Type B pancreatic cell (in vitro differentiated cells): ENCODE results near the gene TNS4. TPM values are rescaled to one million over a fixed set of nuclear protein-coding genes. Genes with fewer than 3 reads are reported as not detected.

Experiments used
- DNase-seq: peaks from one replicate; pipeline ENCODE4 v3.0.0; 2021; ENCODE audit warnings: mixed read lengths; ENCODE audit not compliant: unreplicated experiment; ENCODE audit errors: extremely low spot score
- H3K27ac Mint-ChIP-seq: 2 replicates; pipeline ENCODE4 v1.8.0; 2021; ENCODE audit warnings: mild to moderate bottlenecking, mixed read lengths
- H3K27me3 Mint-ChIP-seq: 2 replicates; pipeline ENCODE4 v1.8.0; 2021; ENCODE audit warnings: mixed read lengths
- H3K36me3 Mint-ChIP-seq: 2 replicates; pipeline ENCODE4 v1.8.0; 2021; ENCODE audit warnings: mixed read lengths
- H3K4me1 Mint-ChIP-seq: one replicate; pipeline ENCODE4 v1.8.0; 2021; ENCODE audit warnings: mixed read lengths; ENCODE audit not compliant: unreplicated experiment
- H3K4me3 Mint-ChIP-seq: 2 replicates; pipeline ENCODE4 v1.8.0; 2021; ENCODE audit warnings: mild to moderate bottlenecking, mixed read lengths
- H3K9me3 Mint-ChIP-seq: 2 replicates; pipeline ENCODE4 v1.8.0; 2021; ENCODE audit warnings: mixed read lengths
- CTCF ChIP-seq: fragments of 200-600 bp; sonication (generic); conservative IDR thresholded peaks from 2 replicates; pipeline ENCODE4 v1.5.0; 2021; ENCODE audit warnings: antibody characterized with exemption, mild to moderate bottlenecking
- long read RNA-seq: library from polyadenylated mRNA; unstranded; transcript quantifications from one replicate; pipeline ENCODE4 v2.0.0, GENCODE V29; 2020
- total RNA-seq: library from RNA; stranded (reverse); gene quantifications from 2 replicates; pipeline ENCODE4 v1.2.1, GENCODE V29; 2021; ENCODE audit warnings: low replicate concordance

TNS4 gene, protein sequence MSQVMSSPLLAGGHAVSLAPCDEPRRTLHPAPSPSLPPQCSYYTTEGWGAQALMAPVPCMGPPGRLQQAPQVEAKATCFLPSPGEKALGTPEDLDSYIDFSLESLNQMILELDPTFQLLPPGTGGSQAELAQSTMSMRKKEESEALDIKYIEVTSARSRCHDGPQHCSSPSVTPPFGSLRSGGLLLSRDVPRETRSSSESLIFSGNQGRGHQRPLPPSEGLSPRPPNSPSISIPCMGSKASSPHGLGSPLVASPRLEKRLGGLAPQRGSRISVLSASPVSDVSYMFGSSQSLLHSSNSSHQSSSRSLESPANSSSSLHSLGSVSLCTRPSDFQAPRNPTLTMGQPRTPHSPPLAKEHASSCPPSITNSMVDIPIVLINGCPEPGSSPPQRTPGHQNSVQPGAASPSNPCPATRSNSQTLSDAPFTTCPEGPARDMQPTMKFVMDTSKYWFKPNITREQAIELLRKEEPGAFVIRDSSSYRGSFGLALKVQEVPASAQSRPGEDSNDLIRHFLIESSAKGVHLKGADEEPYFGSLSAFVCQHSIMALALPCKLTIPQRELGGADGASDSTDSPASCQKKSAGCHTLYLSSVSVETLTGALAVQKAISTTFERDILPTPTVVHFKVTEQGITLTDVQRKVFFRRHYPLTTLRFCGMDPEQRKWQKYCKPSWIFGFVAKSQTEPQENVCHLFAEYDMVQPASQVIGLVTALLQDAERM
- 1.8 and 2.3 TPM in 2 replicates for total RNA-seq
- long read RNA-seq, partial matches to known transcripts = 1 of 1 reads
- long read RNA-seq, other reads (novel, unspliced or antisense) = 0 of 1 reads

- DNase-seq = no peak
- Mint-ChIP-seq H3K4me3 (peak within 1 kb of the TSS; percentile 17), H3K27ac (no peak within 1 kb of the TSS), H3K4me1 (peaks cover 20% of the 10 kb centered on the region), H3K27me3 (peaks cover 10% of the 10 kb centered on the region), H3K36me3 (no peaks in the 10 kb centered on the region), H3K9me3 (no peaks in the 10 kb centered on the region)
- TF ChIP-seq CTCF = no peak
Observed at GRCh38 chr17:40501499-40501911, at the start of gene TNS4. Gene TNS4 (minus strand): TSS chr17:40501623. CDS start chr17:40496425, 5,198 bp downstream.

GRCh38 chr17:40550608-40551007, 49.2 kb upstream of the TNS4 start:
- peak; percentile 34 for DNase-seq
- no peaks in the 10 kb centered on the region for H3K9me3 Mint-ChIP-seq

GRCh38 chr17:40548982-40549685, 47.7 kb upstream of the TNS4 start:
- no peak for TF ChIP-seq CTCF
- Mint-ChIP-seq H3K27me3 (no peaks in the 10 kb centered on the region), H3K9me3 (no peaks in the 10 kb centered on the region), H3K36me3 (no peaks in the 10 kb centered on the region), H3K4me1 (peaks cover 46% of the 10 kb centered on the region), H3K4me3 (peak overlapping the region; percentile 52), H3K27ac (no peak overlapping the region)
- peak; percentile 44 for DNase-seq

More at GRCh38 chr17:40550608-40551007, 49.2 kb upstream of the TNS4 start:
- Mint-ChIP-seq H3K4me1 (peaks cover 45% of the 10 kb centered on the region), H3K27ac (no peak overlapping the region), H3K27me3 (no peaks in the 10 kb centered on the region), H3K4me3 (no peak overlapping the region), H3K36me3 (no peaks in the 10 kb centered on the region)
- TF ChIP-seq CTCF = no peak

GRCh38 chr17:40548491-40548981, 47.1 kb upstream of the TNS4 start:
- Mint-ChIP-seq H3K27me3 (no peaks in the 10 kb centered on the region), H3K36me3 (no peaks in the 10 kb centered on the region), H3K9me3 (no peaks in the 10 kb centered on the region), H3K27ac (no peak overlapping the region), H3K4me3 (no peak overlapping the region), H3K4me1 (peaks cover 41% of the 10 kb centered on the region)
- peak; percentile 39 for DNase-seq
- TF ChIP-seq CTCF = no peak

DNA sequence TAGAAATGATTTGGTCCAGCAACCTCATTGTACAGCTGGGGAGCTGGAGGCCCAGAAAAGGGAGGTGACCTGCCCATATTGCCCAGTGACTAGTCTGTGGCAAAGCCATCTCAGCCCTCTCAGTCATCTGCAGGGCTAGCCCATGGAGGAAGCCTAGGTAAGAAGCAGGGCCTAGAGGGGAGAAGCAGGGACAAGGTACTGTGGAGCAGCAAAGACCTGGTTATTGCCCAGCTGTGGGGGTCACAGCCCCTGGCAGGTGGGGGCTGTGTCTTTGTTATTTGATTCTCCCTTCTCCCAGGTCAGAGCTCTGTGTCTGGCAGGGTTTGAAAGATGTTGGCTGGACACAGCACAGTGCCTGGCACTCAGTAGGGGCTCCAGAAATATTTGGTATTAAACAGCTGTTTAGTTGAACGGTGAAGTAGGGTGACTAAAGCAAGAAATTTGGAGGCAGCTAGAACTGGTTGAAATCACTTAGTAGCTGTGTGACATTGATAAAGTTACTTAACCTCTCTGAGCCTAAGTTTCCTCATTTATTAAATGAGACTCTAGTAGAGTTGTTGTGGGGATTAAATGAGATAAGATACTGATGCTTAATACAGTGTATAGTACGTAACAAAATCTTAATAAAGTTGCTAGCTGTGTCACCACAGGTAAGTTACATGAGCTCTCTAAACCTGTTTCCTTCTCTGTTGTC, 46.5 kb upstream of the TNS4 start:
- Mint-ChIP-seq H3K9me3 (no peaks in the 10 kb centered on the region), H3K27me3 (no peaks in the 10 kb centered on the region), H3K4me3 (no peak overlapping the region), H3K4me1 (peaks cover 46% of the 10 kb centered on the region), H3K36me3 (no peaks in the 10 kb centered on the region), H3K27ac (no peak overlapping the region)
- no peak for DNase-seq
- no peak for TF ChIP-seq CTCF
